Mucosa of descending colon (tissue), 3 donors: ENCODE measurements around the gene C4B. TPM values are rescaled to one million over a fixed set of nuclear protein-coding genes. Genes with fewer than 3 reads are reported as not detected.
"Not testable (repeated sequence)": the region's sequence is repeated elsewhere in the genome, so short reads cannot be mapped to it uniquely, and the experiment has no call there.

Source experiments
- ATAC-seq: fragments of 200-7000 bp; cut with Tn5 transposase; one replicate; pipeline ENCODE4 v1.9.1; 2020; ENCODE audit warnings: mild to moderate bottlenecking, moderate library complexity
- DNase-seq, 3 donors: peaks; one replicate each; pipeline ENCODE4 v3.0.0-alpha.2; 2020
- H3K36me3 ChIP-seq: fragments of 200-600 bp; one replicate; pipeline ENCODE4 v1.8.0; 2021; ENCODE audit warnings: low read depth, mild to moderate bottlenecking
- H3K4me1 ChIP-seq: fragments of 200-600 bp; one replicate; pipeline ENCODE4 v1.8.0; 2021; ENCODE audit warnings: low read depth, mild to moderate bottlenecking
- H3K4me3 ChIP-seq: fragments of 200-600 bp; one replicate; pipeline ENCODE4 v1.8.0; 2021; ENCODE audit warnings: mild to moderate bottlenecking
- H3K9me3 ChIP-seq: fragments of 200-600 bp; one replicate; pipeline ENCODE4 v1.8.0; 2021; ENCODE audit warnings: mild to moderate bottlenecking
- intact Hi-C, 2 donors: fragments of 100-400 bp; cut with DNase I in 1 of 2; cut with micrococcal nuclease in 1 of 2; formaldehyde crosslinking; loops; one replicate each; pipeline versions ENCODE4 v1.11.0 to v1.11.1; 2022; cut with DNase I, micrococcal nuclease
- total RNA-seq, 3 donors: library from RNA; stranded (reverse); fragmentation: NEBNext Ultra II Directional in 2 of 3; extraction: Animal tissue kit (Norgen Biotek cat#: 25700) in 2 of 3; gene quantifications; one replicate each; pipeline versions ENCODE4 v1.2.1 to v1.2.4, GENCODE V29; 2021 to 2023
- TF ChIP-seq, protein P1 (sequence below): fragments of 200-600 bp; IDR thresholded peaks from one replicate; pipeline ENCODE4 v1.8.0; 2022; ENCODE audit warnings: antibody characterized with exemption, mild to moderate bottlenecking
- donor health status: DM: no; HTN: no; CAD: no; lungs with moderate emphysema.
- donor health status: DM: no; HTN: no; CAD: no.
- donor health status: DM: no; HTN: yes; CAD: no.

C4B gene
- total RNA-seq, 3 donors from 2014 or later = 9.2 to 175 (median 51.0) TPM

DNA sequence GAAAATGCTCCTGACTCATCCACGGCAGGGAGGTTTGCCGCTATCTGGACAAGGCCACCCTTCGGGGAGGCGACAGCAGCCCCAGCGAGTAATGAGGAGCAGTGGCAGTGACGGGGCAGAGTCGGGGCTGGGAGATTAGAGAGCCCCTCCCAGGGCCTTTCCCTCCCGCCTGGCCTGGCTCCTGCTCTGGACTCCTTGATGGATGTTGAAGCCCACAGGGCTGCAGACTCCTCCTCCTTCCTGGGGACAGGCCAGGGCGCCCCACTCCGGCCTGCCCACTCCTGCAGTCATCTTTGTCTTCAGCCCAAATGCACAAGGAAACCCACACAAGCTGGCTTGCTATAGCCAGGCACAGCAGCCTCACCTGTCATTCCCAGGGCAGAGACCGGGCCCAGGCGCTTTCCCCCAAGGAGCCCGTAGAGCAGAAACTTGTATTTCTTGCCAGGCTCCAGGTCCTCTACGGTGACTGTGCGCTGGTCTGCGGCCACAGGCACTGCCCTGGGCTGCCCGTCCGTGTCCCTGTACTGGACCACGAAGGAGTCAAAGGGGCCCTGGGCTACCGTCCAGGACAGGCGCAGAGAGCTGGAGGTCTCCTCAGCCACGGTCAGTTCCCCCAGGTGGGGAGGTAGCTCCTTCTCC, 31.3 kb downstream of the C4B start:
- ATAC-seq (no peak), DNase-seq (peak in 1 of 3 donors; percentile 30)
- intact Hi-C loops = no loop called here
- Histone ChIP-seq H3K36me3 (no peaks in the 10 kb centered on the region), H3K9me3 (no peaks in the 10 kb centered on the region), H3K4me1 (peaks cover 3% of the 10 kb centered on the region), H3K4me3 (no peak overlapping the region)
- TF ChIP-seq, protein P1, sequence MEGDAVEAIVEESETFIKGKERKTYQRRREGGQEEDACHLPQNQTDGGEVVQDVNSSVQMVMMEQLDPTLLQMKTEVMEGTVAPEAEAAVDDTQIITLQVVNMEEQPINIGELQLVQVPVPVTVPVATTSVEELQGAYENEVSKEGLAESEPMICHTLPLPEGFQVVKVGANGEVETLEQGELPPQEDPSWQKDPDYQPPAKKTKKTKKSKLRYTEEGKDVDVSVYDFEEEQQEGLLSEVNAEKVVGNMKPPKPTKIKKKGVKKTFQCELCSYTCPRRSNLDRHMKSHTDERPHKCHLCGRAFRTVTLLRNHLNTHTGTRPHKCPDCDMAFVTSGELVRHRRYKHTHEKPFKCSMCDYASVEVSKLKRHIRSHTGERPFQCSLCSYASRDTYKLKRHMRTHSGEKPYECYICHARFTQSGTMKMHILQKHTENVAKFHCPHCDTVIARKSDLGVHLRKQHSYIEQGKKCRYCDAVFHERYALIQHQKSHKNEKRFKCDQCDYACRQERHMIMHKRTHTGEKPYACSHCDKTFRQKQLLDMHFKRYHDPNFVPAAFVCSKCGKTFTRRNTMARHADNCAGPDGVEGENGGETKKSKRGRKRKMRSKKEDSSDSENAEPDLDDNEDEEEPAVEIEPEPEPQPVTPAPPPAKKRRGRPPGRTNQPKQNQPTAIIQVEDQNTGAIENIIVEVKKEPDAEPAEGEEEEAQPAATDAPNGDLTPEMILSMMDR = no peak

DNA sequence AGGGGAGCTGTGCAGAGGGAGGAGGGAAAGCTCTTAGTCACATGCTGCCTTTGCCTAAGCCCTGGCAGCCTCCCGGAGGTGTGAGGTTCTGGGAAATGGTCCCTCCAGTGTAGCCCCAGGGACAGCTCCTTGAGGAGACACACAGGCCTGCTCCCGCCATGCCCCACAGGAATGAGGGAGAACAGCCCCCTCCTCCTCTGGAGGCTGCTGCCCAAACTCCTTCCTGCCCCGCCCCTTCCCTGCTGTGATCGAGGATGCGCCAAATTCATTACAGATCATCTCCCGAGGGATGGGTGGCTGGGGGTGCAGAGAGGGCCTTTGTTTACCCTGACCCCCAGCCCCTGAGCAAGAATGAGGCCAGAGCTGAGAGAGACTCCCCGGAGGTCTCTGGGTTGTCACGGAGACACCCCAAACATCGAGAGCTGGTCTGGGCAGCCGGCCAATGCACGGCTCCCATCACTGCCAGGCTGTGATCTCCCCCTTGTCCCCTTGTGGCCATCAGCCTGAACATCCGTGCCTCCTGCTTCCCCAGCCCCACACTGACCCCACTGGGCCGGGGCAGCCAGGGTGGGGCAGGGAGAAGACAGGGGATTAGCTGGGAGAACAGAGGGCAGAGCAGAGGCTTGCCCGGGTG, 32.0 kb downstream of the C4B start:
- H3K9me3 ChIP-seq = no peaks in the 10 kb centered on the region
- no peak overlapping the region for H3K4me3 ChIP-seq
- DNase-seq = peak in 1 of 3 donors; percentile 58
- H3K4me1 ChIP-seq = peaks cover 3% of the 10 kb centered on the region
- intact Hi-C loops = no loop called here
- TF ChIP-seq, protein P1 = no peak
- peak; percentile 2 for ATAC-seq
- no peaks in the 10 kb centered on the region for H3K36me3 ChIP-seq

DNA sequence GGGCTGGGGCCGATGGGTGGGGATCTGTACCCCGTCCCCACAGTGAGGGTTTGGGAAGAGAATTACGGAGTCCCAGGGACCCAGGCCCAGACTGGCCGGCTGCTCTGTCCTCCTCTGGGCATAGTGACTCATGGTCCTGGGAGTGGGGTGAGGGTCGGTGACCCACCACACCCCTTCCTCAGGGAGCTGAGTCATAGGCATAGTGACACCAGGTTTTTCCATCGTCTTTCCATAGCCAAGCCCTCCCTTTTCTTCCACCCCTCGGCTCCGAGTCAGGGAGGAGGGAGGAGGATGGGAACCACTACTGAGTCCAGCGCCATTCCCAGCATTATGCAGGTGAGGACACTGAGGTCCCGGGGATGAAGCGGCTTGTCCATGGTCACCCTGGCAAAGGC, 32.5 kb downstream of the C4B start:
- ATAC-seq = peak; percentile 26
- peak in 1 of 3 donors; percentile 45 for DNase-seq
- peaks cover 3% of the 10 kb centered on the region for H3K4me1 ChIP-seq
- TF ChIP-seq, protein P1 = no peak
- H3K4me3 ChIP-seq = no peak overlapping the region
- intact Hi-C loops = no loop called here
- H3K9me3 ChIP-seq = no peaks in the 10 kb centered on the region
- H3K36me3 ChIP-seq = no peaks in the 10 kb centered on the region

DNA sequence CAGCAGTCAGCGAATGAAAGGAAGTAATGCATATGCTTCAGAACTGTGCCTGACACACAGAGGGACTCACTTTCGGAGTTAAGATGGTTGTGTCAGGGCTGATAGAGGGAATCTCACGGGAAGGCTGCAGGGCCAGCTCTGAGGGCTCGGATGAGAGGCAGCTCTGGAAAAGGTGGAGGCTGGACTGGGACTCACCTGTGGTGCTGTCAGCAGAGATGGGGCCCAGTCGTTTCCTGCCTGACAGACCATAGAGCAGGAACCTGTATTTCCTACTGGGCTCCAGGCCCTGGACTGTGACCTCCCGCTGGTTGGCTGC, 32.9 kb downstream of the C4B start:
- no peaks in the 10 kb centered on the region for H3K36me3 ChIP-seq
- no peak for DNase-seq
- TF ChIP-seq, protein P1 = no peak
- no peak overlapping the region for H3K4me3 ChIP-seq
- intact Hi-C loops = no loop called here
- no peaks in the 10 kb centered on the region for H3K9me3 ChIP-seq
- ATAC-seq = no peak
- peaks cover 3% of the 10 kb centered on the region for H3K4me1 ChIP-seq

DNA sequence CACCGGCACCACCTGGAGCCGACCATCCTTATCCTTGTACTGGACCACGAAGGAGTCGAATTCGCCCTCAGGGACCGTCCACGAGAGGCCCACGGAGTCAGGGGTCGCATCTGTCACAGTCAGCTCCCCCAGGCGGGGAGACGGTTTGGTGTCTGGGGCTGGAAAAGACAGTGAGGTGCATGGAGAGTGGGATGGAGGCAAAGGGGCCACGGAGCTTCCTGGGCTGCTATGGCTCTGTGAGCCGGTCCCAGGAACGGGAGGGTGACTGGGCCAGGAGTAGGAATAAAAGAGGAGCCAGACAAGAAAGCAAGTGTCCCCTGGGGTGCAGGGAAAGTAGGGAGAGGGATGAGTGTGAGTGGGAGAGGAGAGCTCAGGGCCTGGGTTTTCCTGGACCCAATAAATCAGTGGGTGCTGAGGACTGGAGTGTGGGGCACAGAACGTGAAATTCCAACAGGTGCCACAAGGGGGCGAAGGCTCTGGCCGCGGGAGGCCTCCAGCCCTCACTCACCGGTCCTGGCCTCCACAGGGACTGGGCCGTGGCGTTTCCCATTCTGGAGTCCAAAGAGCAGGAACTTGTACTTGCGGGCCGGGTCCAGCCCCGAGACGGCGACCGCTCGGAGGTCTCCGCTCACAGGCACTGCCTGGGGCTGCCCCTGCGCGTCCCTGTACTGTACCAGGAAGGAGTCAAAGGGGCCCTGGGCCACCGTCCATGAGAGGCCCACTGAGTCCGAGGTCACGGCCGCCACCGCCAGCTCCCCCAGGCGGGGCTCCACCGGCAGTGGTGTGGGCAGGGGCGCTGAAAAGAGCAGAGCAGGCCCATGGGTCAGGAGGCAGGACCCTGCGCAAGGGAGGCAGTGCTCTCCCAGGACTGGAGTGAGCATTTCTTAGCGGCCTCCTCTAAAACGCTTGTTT, 33.5 kb downstream of the C4B start:
- ATAC-seq = peak; percentile 86
- Histone ChIP-seq H3K4me3 (no peak overlapping the region), H3K9me3 (no peaks in the 10 kb centered on the region), H3K36me3 (no peaks in the 10 kb centered on the region), H3K4me1 (peaks cover 3% of the 10 kb centered on the region)
- DNase-seq = peak; percentile 68 to 84 (median 78)
- TF ChIP-seq, protein P1 = peak; percentile 73
- intact Hi-C loops = no loop called here

DNA sequence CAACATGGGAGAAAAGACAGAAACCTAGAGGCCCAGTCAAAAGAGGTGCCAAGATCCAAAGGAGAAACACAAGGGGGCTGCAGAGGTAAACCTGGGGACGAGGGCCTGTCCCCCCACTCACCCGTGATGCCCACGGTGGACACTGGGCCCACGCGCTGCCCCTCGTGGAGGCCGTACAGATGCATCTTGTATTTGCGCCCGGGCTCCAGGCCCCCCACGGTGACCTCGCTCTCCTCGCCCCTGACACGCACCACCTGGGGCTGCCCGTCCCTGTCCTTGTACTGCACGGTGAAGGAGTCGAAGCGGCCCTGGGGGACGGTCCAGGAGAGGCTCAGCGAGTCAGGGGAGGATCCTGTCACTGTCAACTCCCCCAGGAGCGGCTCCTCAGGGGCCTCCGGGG, 34.6 kb downstream of the C4B start:
- H3K36me3 ChIP-seq, intact Hi-C loops, H3K4me1 ChIP-seq, H3K9me3 ChIP-seq, ATAC-seq, H3K4me3 ChIP-seq: not testable (repeated sequence)
- DNase-seq = peak in 1 of 3 donors; percentile 27

DNA sequence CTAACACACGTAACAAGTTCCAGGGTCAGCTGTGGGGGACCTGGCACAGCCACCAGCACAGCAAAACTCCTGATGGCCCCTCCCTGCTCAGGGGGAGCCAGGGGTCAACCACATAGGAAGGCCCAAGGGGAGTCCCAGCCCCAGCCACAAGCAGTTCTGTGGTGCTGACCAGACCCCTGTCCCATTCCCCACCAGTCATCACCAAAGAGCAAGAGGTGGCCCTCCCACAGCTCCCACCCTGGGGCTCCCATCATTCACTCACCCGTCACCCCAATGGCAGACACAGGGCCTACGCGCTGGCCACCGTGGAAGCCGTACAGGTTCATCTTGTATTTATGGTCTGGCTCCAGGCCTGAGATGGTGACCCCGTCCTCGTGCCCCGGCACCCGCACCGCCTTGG, 35.1 kb downstream of the C4B start:
- H3K4me3 ChIP-seq, ATAC-seq, H3K4me1 ChIP-seq, H3K36me3 ChIP-seq, intact Hi-C loops, H3K9me3 ChIP-seq: not testable (repeated sequence)
- DNase-seq = peak in 1 of 3 donors; percentile 8
